ENCODE data around the gene MAP7. TPM values are rescaled to one million over a fixed set of nuclear protein-coding genes. Genes with fewer than 3 reads are reported as not detected.
"Not testable (repeated sequence)": the region's sequence is repeated elsewhere in the genome, so short reads cannot be mapped to it uniquely, and the experiment has no call there.

Gene MAP7
- total RNA-seq, 2 experiments from 2014 or later = 0.45 to 0.49 TPM

DNA sequence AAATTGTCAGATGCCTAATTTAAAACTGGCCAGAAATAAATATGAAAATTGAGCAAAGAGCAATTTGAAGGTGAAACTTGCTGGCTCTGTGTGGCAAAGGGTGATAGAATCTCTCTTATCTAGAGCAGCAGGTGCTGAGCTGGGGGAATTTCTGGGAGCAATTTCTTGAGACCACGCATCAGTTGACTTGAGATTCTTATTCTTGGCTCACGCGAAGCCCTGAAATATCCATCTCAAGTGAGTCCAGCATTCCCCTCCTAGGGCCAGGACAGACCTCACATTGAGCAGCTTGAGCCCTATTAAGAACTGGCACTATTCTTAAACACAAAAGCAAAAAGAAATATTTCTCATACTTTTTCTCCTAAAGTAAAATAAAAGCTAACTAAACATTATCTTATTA, 66.3 kb downstream of the MAP7 start:
- intact Hi-C loops (cut with DNase I, micrococcal nuclease) = no loop called here
- H3K4me1 Mint-ChIP-seq (ENCODE audit: low read depth) = no peaks in the 10 kb centered on the region
- H3K9me3 ChIP-seq (ENCODE audit: control insufficient read depth in 1 of 2, insufficient read depth in 1 of 2, low read length in 2 of 2) = no peaks in the 10 kb centered on the region
- TF ChIP-seq CTCF (IDR thresholded peaks at IDR 0.05) = no peak
- no peaks in the 10 kb centered on the region for H3K36me3 Mint-ChIP-seq (ENCODE audit: low read depth)
- H3K9me3 Mint-ChIP-seq = peaks cover 3% of the 10 kb centered on the region
- H3K27ac ChIP-seq (ENCODE audit: low read depth in 1 of 2, low read length in 2 of 2) = no peak overlapping the region
- no peaks in the 10 kb centered on the region for H3K36me3 ChIP-seq (ENCODE audit: insufficient read depth, low read length)
- H3K27me3 Mint-ChIP-seq = no peaks in the 10 kb centered on the region
- no peaks in the 10 kb centered on the region for H3K4me1 ChIP-seq (ENCODE audit: insufficient read depth, low read length)
- POLR2A ChIA-PET = no interaction called here
- no peaks in the 10 kb centered on the region for H3K27me3 ChIP-seq (ENCODE audit: control insufficient read depth in 1 of 2, insufficient read depth in 2 of 2, low read length in 2 of 2)
- DNase-seq = no peak
- no peak overlapping the region for H3K4me3 Mint-ChIP-seq
- CTCF ChIA-PET = no interaction called here
- H3K27ac Mint-ChIP-seq = no peak overlapping the region
- ATAC-seq (ENCODE audit: poor library complexity) = no peak
- no peak overlapping the region for H3K4me3 ChIP-seq (ENCODE audit: low read length)

- H3K9me3 Mint-ChIP-seq; H3K27me3 Mint-ChIP-seq; POLR2A ChIA-PET; DNase-seq; H3K4me3 ChIP-seq (ENCODE audit: low read length); H3K9me3 ChIP-seq (ENCODE audit: control insufficient read depth in 1 of 2, insufficient read depth in 1 of 2, low read length in 2 of 2); H3K4me3 Mint-ChIP-seq; H3K27ac ChIP-seq (ENCODE audit: low read depth in 1 of 2, low read length in 2 of 2); H3K27ac Mint-ChIP-seq; CTCF ChIA-PET; H3K36me3 ChIP-seq (ENCODE audit: insufficient read depth, low read length); ATAC-seq (ENCODE audit: poor library complexity); H3K27me3 ChIP-seq (ENCODE audit: control insufficient read depth in 1 of 2, insufficient read depth in 2 of 2, low read length in 2 of 2); intact Hi-C loops (cut with DNase I, micrococcal nuclease); H3K4me1 Mint-ChIP-seq (ENCODE audit: low read depth); H3K36me3 Mint-ChIP-seq (ENCODE audit: low read depth); H3K4me1 ChIP-seq (ENCODE audit: insufficient read depth, low read length): not testable (repeated sequence)
Observed at GRCh38 chr6:136483005-136483404, 67.2 kb downstream of the MAP7 start.

DNA sequence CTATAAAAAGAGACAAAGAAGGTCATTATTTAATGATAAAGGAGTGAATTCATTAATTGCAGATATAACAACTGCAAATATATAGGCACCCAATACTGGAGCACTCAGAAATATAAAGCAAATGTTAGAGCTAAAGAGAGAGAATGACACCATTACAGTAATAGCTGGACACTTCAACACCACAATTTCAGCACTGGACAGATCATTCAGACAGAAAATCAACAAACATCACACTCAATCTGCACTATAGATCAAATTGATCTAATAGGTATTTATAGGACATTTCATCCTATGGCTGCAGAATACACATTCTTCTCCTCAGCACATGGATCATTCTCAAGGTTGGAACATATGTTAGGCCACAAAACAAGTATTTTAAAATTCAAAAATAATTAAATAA, 72.7 kb downstream of the MAP7 start:
- Histone ChIP-seq H3K27ac (ENCODE audit: low read depth in 1 of 2, low read length in 2 of 2) (no peak overlapping the region), H3K27me3 (ENCODE audit: control insufficient read depth in 1 of 2, insufficient read depth in 2 of 2, low read length in 2 of 2) (no peaks in the 10 kb centered on the region), H3K36me3 (ENCODE audit: insufficient read depth, low read length) (no peaks in the 10 kb centered on the region), H3K9me3 (ENCODE audit: control insufficient read depth in 1 of 2, insufficient read depth in 1 of 2, low read length in 2 of 2) (no peaks in the 10 kb centered on the region), H3K4me3 (ENCODE audit: low read length) (no peak overlapping the region), H3K4me1 (ENCODE audit: insufficient read depth, low read length) (no peaks in the 10 kb centered on the region)
- ATAC-seq (ENCODE audit: poor library complexity) (no peak), DNase-seq (no peak)
- H3K27me3 Mint-ChIP-seq = no peaks in the 10 kb centered on the region
- H3K27ac Mint-ChIP-seq = no peak overlapping the region
- H3K4me3 Mint-ChIP-seq = no peak overlapping the region
- H3K36me3 Mint-ChIP-seq (ENCODE audit: low read depth) = no peaks in the 10 kb centered on the region
- H3K9me3 Mint-ChIP-seq = peaks cover 3% of the 10 kb centered on the region
- ChIA-PET POLR2A (no interaction called here), CTCF (no interaction called here)
- H3K4me1 Mint-ChIP-seq (ENCODE audit: low read depth) = no peaks in the 10 kb centered on the region
- TF ChIP-seq CTCF (IDR thresholded peaks at IDR 0.05) = no peak
- intact Hi-C loops (cut with DNase I, micrococcal nuclease) = no loop called here

GRCh38 chr6:136475686-136476085, 74.5 kb downstream of the MAP7 start:
- Histone ChIP-seq H3K27ac (ENCODE audit: low read depth in 1 of 2, low read length in 2 of 2) (no peak overlapping the region), H3K36me3 (ENCODE audit: insufficient read depth, low read length) (no peaks in the 10 kb centered on the region), H3K9me3 (ENCODE audit: control insufficient read depth in 1 of 2, insufficient read depth in 1 of 2, low read length in 2 of 2) (no peaks in the 10 kb centered on the region), H3K27me3 (ENCODE audit: control insufficient read depth in 1 of 2, insufficient read depth in 2 of 2, low read length in 2 of 2) (no peaks in the 10 kb centered on the region), H3K4me1 (ENCODE audit: insufficient read depth, low read length) (no peaks in the 10 kb centered on the region), H3K4me3 (ENCODE audit: low read length) (no peak overlapping the region)
- POLR2A ChIA-PET = no interaction called here
- TF ChIP-seq CTCF (IDR thresholded peaks at IDR 0.05) = no peak
- no peaks in the 10 kb centered on the region for H3K9me3 Mint-ChIP-seq
- CTCF ChIA-PET = no interaction called here
- intact Hi-C loops (cut with DNase I, micrococcal nuclease) = no loop called here
- no peak overlapping the region for H3K27ac Mint-ChIP-seq
- H3K36me3 Mint-ChIP-seq (ENCODE audit: low read depth) = no peaks in the 10 kb centered on the region
- H3K4me3 Mint-ChIP-seq = no peak overlapping the region
- DNase-seq (no peak), ATAC-seq (ENCODE audit: poor library complexity) (no peak)
- no peaks in the 10 kb centered on the region for H3K4me1 Mint-ChIP-seq (ENCODE audit: low read depth)
- H3K27me3 Mint-ChIP-seq = no peaks in the 10 kb centered on the region

Measured in CD4-positive, alpha-beta T cell (primary cell).